Dermis blood vessel endothelial cell (primary cell): ENCODE data around the gene ZNF426. TPM values are rescaled to one million over a fixed set of nuclear protein-coding genes. Genes with fewer than 3 reads are reported as not detected.
"Not testable (repeated sequence)": the region's sequence is repeated elsewhere in the genome, so short reads cannot be mapped to it uniquely, and the experiment has no call there.

Experiments
- DNase-seq: peaks from one replicate; pipeline ENCODE4 v3.0.0; 2010
- total RNA-seq: library from RNA; depleted of rRNA; stranded (reverse); fragments of >200 nt; gene quantifications from 2 replicates; pipeline ENCODE4 v1.2.3, GENCODE V29; 2014

Gene ZNF426
- total RNA-seq = 24.2 and 24.3 TPM in 2 replicates

DNA sequence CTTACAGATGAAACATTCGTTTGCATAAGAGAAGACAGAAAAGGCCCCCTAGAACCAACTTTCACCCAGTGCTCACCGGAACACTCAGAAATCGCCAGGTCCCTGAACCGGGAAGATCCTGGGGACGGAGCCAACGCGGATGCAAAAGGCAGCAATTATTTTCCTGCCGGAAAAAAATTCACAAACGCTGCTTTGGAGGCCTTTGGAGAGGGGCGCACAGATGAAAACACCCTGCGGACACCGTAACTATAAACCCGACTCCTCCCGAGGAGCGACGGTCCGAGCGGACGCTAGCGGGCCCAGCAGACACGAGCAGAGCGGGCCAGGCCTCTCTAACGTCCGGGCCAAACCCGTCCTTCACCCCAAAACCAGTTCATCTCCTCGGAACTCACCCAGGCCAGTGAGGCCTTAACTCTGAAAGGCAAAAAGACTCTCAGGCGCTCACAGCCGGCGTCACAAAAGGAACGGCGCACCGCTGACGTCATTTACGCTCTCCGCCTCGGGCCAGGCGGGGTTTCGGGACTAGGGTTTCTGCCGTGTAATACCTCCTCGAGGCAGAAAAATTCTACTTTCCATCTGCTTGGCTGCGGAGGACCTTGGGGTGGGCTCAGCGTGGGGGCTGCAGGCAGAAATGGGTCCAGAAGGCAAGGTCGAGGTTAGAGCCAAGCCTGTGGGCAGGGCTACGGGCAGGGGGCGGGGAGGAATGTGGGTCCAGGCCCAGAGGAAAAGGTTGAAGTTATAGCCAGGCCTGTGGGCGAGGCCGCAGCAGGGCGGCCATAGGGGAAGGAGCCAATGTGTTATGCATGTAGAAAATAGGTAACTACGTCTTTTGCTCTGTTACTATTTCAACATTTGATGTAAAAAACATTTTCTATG lies at the start of gene ZNF426:
ZNF426 (minus strand) TSS at position 463 of the 876 bp plus-strand sequence. CDS start 2,413 bp downstream, outside the sequence.
- peak; percentile 94 for DNase-seq

- DNase-seq = peak; percentile 86
Observed at GRCh38 chr19:9586764-9587163, 48.3 kb upstream of the ZNF426 start.

GRCh38 chr19:9584073-9584833 lies 45.8 kb upstream of the ZNF426 start, which contains the start of gene ZNF121:
TSS of gene ZNF121 (minus strand) at chr19:9584504. CDS start at chr19:9568097, 16,407 bp downstream.
- DNase-seq = peak; percentile 84

GRCh38 chr19:9582081-9582725 lies 43.8 kb upstream of the ZNF426 start:
- DNase-seq = not testable (repeated sequence)

- no peak for DNase-seq
Observed at GRCh38 chr19:9580728-9581127, 42.3 kb upstream of the ZNF426 start.

DNA sequence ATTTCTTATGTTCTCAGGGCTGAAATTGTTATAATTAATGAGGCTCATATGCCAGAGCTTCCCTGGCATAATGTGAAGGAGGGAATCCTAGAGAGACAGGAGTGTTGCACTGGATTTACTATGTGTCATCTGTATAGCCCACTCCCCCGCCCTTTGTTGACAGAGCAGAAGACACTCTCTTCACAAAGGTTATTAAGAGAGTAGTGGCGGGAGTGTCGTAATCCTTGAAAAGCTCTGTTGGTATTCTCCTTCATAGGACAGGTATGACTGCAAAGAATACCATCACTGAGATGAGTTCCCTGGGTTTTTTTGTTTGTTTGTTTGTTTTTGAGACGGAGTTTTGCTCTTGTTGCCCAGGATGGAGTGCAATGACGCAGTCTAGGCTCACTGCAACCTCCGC lies 31.8 kb upstream of the ZNF426 start:
- no peak for DNase-seq

DNA sequence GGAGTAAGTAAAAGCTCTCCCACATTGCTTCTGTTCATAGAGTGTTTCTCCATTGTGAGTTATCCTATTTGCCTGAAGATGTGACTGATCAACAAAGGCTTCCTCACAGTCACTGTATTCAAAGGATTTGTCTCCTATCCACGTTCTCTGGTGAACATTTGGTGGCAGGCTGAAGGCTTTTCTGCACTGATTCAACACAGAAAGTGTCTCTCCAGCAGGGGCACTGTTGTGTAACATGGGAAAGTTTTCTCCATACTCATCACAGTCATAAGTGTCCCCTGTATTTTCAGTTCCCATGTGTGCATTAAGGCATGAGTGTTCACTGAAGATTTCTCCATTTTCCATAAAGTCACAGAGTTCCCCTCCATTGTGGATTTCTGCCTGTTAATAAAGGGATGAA lies 28.3 kb upstream of the ZNF426 start:
- no peak for DNase-seq

DNA sequence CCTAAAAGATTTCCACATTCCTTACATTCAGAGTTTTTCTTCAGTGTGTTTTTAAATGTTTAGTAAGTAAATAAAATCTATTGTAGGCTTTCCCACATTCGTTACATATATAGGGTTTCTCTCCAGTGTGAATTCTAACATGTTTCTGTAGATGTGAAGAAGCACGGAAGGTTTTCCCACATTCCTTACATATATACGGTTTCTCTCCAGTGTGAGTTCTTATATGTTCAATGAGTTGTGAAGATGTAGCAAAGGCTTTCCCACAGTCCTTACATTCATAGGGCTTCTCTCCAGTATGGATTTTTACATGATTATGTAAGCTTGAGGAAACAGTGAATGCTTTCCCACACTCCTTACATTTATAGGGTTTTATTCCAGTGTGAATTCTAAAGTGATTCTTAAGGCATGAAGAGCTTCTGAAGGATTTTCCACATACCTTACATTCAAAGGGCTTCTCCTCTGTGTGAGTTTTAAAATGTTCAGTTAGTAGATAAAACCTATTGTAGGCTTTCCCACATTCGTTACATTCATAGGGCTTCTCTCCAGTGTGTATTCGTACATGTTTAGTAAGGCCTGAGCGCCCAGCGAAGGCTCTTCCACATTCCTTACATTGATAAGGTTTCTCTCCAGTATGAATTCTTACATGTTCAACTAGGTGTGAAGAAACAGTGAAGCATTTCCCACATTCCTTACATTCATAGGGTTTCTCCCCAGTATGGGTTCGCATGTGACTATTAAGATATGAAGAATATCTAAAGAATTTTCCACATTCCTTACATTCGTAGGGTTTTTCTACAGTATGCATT lies 27.7 kb upstream of the ZNF426 start:
- peak; percentile 14 for DNase-seq

GRCh38 chr19:9552536-9553274 lies 14.3 kb upstream of the ZNF426 start:
- DNase-seq = no peak

GRCh38 chr19:9547870-9548269 lies 9.4 kb upstream of the ZNF426 start:
- no peak for DNase-seq

DNA sequence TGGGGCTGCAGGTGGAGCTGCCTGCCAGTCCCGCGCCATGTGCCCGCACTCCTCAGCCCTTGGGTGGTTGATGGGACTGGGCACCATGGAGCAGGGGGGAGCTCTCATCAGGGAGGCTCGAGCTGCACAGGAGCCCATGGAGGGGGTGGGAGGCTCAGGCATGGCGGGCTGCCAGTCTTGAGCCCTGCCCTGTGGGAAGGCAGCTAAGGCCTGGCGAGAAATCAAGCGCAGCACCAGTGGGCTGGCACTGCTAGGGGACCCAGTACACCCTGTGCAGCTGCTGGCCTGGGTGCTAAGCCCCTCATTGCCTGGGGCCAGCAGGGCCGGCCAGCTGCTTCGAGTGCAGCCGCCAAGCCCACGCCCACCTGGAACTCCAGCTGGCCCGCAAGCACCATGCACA lies 2.8 kb upstream of the ZNF426 start:
- DNase-seq = not testable (repeated sequence)

GRCh38 chr19:9539921-9540320 lies 1.5 kb upstream of the ZNF426 start:
- DNase-seq = not testable (repeated sequence)

DNA sequence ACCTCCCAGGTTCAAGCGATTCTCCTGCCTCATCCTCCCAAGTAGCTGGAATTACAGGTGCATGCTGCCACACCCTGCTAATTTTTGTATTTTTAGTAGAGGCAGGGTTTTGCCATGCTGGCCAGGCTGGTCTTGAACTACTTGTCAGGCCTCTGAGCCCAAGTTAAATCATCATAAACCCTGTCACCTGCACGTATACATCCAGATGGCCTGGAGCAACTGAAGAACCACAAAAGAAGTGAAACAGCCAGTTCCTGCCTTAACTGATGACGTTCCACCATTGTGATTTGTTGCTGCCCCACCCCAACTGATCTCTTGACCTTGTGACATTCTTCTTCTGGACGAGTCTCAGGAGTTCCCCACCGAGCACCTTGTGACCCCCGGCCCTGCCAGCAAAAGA lies 756 bp upstream of the ZNF426 start:
- DNase-seq = not testable (repeated sequence)

DNA sequence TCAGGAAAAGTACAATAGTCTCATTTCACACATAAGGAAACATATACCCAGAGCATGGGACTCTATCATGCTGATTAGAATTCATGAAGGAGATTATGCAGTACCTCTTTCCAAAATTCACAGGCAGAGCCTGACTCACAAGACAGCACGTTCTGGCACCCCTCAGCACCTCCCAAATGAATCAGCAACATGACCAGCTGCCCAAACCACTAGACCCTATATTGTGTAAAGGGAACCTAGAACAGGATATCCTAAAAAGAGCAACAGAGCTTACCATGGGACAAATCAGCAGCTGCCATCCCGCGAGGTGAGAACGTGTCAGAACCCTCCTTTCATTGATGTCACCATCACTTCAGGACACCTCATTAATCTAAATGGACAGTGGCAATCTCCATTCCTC lies 2.5 kb downstream of the ZNF426 start:
- no peak for DNase-seq

DNA sequence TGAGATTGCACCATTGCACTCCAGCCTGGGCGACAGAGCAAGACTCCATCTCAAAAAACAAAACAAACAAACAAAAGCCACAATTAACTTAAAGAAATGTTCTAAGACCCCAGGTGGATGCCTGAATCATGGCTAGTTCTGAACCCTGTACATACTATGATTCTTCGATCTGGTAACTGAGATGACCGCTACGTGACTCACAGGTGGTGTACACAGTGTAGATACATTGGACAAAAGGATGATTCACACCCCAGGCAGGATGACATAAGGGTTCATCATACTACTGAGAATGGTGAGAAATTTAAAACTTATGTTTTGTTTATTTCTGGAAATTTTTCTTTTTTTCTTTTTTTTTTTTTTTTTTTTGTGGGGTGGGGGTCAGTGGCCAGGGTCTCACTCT lies 6.5 kb downstream of the ZNF426 start:
- DNase-seq = no peak

GRCh38 chr19:9528757-9529336 lies 9.6 kb downstream of the ZNF426 start:
- DNase-seq = peak; percentile 10

GRCh38 chr19:9523885-9524474 lies 14.5 kb downstream of the ZNF426 start:
- peak; percentile 2 for DNase-seq

DNA sequence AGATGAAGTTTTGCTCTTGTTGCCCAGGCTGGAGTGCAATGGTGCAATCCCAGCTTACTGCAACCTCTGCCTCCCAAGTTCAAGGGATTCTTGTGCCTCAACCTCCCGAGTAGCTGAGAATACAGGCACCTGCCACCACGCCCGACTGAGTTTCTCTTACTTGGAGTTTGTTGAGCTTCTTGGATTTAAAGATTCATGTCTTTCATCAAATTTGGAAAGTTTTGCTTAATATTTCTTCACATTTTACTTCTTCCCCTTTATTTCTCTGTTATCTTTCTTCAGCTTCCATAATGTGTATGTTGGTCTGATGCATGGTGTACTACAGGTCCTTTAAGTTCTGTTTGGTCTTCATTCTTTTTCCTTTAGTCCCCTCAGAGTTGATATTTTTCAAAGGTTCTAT lies 31.2 kb downstream of the ZNF426 start:
- DNase-seq = no peak

- no peak for DNase-seq
Observed at GRCh38 chr19:9500796-9501195, 37.6 kb downstream of the ZNF426 start.

DNA sequence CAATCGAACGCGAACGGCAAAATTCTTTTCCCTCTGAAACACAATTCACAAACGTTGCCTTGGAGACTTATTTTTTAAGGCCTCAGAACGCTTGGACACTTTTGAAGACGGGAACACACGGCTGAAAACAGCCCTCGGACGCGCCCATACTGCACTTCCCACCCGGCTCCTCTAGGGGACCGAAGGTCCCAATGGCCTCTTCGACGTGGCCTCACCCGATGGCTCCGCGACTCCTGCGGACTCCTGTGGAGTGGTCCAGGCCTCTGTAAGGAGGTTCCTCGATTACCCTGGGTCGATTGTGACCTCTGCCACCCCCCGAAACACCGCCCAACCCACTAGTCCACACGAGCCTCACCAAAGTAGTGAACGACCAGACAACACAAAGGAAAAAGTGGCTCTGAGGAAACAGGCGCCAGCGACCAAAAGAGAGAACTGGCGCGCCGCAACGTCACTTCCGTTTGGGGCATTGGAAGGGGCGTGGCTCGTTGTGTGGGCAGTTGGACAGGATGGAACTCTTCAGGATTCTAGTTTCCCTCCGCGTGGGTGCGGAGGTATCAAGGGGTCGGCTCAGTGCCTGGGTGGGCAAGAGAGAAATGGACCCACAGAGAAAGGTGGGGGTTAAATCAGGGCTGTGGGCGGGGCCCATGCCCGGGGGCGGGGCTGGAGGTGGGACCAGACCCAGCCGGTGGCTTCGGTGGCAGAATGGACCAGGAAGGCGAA lies 40.1 kb downstream of the ZNF426 start, which contains the start of gene ZNF560:
ZNF560 (minus strand) TSS at position 434 of the 720 bp plus-strand sequence. CDS start 23,303 bp downstream, outside the sequence.
- DNase-seq = no peak
